ENCODE measurements around the gene LAMC1. TPM values are rescaled to one million over a fixed set of nuclear protein-coding genes. Genes with fewer than 3 reads are reported as not detected.

Gene LAMC1
- polyA plus RNA-seq, 3 donors: 286 to 314 (median 310) TPM

- no peak for DNase-seq (ENCODE audit: extremely low read depth in 1 of 11, low read depth in 9 of 11, low spot score in 4 of 11)
Observed at GRCh38 chr1:183155939-183156338, 132.7 kb downstream of the LAMC1 start.

DNA sequence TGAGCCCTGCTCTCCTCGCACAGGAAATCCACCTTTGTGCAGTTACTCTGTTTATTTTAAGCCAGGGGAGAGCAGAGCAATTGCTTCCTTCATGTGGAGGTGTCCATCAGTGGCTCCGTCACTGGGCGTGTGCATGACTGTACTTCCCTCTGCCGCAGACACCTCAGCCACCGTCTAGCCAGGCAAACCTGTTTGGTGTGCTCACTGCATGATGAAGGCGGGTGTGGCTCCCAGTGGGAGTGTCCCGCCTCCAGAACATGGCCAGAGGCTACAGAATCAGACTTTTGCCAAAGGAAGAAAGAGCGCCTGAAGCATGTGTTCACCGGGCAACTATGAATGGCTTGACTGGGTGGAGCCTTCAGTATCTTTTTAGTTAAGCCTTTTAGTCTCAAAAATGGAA lies 136.7 kb downstream of the LAMC1 start:
- DNase-seq (ENCODE audit: extremely low read depth in 1 of 11, low read depth in 9 of 11, low spot score in 4 of 11): peak in 3 of 11 donors; percentile 15 to 33 (median 33)

GRCh38 chr1:183161391-183161790 lies 138.2 kb downstream of the LAMC1 start:
- DNase-seq (ENCODE audit: extremely low read depth in 1 of 11, low read depth in 9 of 11, low spot score in 4 of 11): no peak

GRCh38 chr1:183163316-183163715 lies 140.1 kb downstream of the LAMC1 start:
- DNase-seq (ENCODE audit: extremely low read depth in 1 of 11, low read depth in 9 of 11, low spot score in 4 of 11): no peak

- DNase-seq (ENCODE audit: extremely low read depth in 1 of 11, low read depth in 9 of 11, low spot score in 4 of 11): no peak
Observed at GRCh38 chr1:183164340-183164739, 141.1 kb downstream of the LAMC1 start.

GRCh38 chr1:183164963-183165362 lies 141.7 kb downstream of the LAMC1 start:
- DNase-seq (ENCODE audit: extremely low read depth in 1 of 11, low read depth in 9 of 11, low spot score in 4 of 11): no peak

- DNase-seq (ENCODE audit: extremely low read depth in 1 of 11, low read depth in 9 of 11, low spot score in 4 of 11): no peak
Observed at GRCh38 chr1:183165456-183165855, 142.2 kb downstream of the LAMC1 start.

- no peak for DNase-seq (ENCODE audit: extremely low read depth in 1 of 11, low read depth in 9 of 11, low spot score in 4 of 11)
Observed at GRCh38 chr1:183166454-183166853, 143.2 kb downstream of the LAMC1 start.

DNA sequence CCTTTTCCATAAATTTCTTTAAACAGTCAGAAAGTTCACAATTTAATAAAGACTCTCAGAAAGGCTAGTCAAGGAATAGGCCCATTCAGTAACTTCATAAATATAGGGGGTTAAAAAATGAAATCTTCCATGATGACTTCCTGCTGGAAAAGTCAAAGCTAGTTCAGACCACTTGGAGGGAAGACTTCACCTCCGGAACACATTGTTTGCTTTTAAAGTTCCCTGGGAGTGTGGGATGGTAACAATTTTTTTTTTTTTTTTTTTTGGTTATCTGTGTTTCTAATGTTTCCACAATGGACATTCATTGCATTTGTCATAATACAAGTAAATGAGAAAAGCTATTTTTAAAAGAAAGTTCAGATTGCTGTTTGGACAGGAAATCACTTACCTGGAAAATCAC lies 144.5 kb downstream of the LAMC1 start:
- no peak for DNase-seq (ENCODE audit: extremely low read depth in 1 of 11, low read depth in 9 of 11, low spot score in 4 of 11)

DNA sequence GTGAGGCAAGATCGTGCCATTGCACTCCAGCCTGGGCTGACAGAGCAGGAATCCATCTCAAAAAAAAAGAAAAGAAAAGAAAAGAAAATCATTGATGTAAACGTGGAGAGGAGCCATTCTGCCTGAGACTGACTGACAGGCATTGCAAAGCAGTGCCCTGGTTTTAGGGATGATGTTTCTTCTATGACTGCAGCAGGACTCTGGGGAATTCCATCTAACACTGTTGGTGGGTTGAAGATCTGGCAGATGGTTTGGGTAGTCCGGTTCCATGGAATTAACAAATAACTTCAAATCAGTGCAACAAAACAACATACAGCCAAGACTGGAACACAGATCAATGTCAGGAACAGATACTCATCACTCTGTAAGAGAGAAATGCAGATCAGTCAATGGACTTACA lies 145.1 kb downstream of the LAMC1 start:
- no peak for DNase-seq (ENCODE audit: extremely low read depth in 1 of 11, low read depth in 9 of 11, low spot score in 4 of 11)

- no peak for DNase-seq (ENCODE audit: extremely low read depth in 1 of 11, low read depth in 9 of 11, low spot score in 4 of 11)
Observed at GRCh38 chr1:183173828-183174227, 150.6 kb downstream of the LAMC1 start.

DNA sequence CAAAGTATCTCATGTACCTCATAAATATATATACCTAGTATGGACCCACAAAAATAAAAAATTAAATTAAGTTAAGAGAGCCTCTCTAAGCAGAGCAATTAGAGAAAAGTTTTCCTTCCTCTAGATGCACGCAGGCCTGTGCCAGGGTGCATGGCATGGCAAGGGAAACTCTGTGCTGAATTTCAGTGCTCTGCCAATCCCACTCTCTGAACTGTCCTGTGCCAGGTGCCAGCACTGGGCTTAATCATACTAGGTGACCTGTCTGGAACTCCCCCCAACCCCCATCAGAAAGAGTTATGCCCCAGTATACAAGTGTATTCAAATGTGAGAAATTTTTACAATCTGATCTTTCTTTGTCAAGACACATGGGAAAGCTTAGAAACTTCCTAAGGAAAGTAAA lies 152.4 kb downstream of the LAMC1 start:
- DNase-seq (ENCODE audit: extremely low read depth in 1 of 11, low read depth in 9 of 11, low spot score in 4 of 11): no peak

DNA sequence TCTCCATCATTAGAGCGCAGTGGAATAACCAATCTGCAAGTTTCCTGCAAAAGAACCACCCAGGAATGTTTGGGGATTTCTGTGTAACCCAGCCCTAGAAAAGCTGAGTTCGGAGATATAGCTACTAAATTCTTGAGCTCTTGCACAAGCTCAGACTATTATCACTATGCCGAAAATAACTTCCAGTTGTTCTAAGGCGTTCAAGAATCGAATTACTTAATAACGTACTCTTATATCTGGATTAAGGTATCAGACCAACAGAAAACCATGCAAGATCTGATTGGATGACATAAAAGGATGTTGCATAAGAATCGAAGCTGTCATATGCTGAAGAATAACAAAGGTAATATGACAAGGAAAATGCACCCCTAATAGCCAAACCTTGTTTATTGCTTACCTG lies 155.3 kb downstream of the LAMC1 start:
- no peak for DNase-seq (ENCODE audit: extremely low read depth in 1 of 11, low read depth in 9 of 11, low spot score in 4 of 11)

- DNase-seq (ENCODE audit: extremely low read depth in 1 of 11, low read depth in 9 of 11, low spot score in 4 of 11): no peak
Observed at GRCh38 chr1:183179033-183179432, 155.8 kb downstream of the LAMC1 start.

GRCh38 chr1:183180218-183180617 lies 157.0 kb downstream of the LAMC1 start:
- DNase-seq (ENCODE audit: extremely low read depth in 1 of 11, low read depth in 9 of 11, low spot score in 4 of 11): peak in 5 of 11 donors; percentile 46 to 74 (median 52)

GRCh38 chr1:183180634-183181056 lies 157.4 kb downstream of the LAMC1 start:
- no peak for DNase-seq (ENCODE audit: extremely low read depth in 1 of 11, low read depth in 9 of 11, low spot score in 4 of 11)

DNA sequence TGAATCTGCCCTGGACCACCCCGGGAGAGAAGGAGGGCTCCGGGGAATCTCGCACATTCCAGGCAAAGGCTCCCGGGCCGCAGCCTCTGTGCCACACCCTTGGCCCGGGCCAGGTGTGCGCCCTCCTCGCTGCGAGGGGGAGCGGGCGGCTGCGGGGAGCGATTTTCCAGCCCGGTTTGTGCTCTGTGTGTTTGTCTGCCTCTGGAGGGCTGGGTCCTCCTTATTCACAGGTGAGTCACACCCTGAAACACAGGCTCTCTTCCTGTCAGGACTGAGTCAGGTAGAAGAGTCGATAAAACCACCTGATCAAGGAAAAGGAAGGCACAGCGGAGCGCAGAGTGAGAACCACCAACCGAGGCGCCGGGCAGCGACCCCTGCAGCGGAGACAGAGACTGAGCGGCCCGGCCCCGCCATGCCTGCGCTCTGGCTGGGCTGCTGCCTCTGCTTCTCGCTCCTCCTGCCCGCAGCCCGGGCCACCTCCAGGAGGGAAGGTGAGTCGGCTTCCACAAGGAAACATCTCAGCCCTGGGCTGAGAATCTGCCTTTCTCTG lies 162.8 kb downstream of the LAMC1 start, which contains the start of gene LAMC2:
Gene LAMC2, plus strand, starts transcription at position 324 of the 550 bp plus-strand sequence. Its CDS starts 89 bp downstream, at position 413.
- DNase-seq (ENCODE audit: extremely low read depth in 1 of 11, low read depth in 9 of 11, low spot score in 4 of 11): peak in 4 of 11 donors; percentile 38 to 54 (median 42)

DNA sequence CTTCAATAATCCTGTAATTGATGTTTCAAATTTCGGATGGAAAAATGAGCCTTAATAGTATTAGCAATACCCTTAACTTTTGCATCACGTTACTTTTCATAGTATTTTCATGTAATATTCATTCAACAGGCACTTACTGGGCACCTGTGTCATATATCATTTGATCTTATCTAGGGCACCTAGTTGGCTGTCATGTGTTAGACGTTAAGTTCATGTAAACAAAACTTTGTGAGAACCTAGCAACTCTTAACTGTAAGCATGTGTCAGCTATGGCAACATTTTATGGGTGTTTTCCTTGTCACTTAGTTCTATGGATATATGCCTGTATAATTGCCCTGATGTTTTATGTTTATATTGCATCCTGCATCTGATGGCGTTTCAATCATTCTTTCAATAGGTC lies 163.6 kb downstream of the LAMC1 start:
- no peak for DNase-seq (ENCODE audit: extremely low read depth in 1 of 11, low read depth in 9 of 11, low spot score in 4 of 11)

DNA sequence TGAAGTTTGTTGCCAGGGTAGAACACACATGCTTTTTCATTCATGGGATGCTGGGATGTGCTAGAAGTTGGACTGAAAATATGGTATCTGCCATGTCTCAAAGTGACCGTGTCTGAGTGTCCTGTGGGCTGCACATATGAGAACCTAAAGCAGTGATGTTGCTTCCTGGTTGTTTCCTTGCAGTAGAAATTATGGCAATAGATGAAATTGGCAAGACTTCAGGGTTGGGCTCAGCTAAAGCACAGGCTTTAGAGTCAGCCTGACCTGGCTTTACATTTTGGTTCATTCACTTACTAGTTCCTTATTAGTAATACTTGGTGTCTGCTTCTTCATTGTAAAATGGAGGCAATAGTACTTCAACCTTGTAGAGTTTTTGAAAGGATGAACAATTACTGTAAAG lies 165.0 kb downstream of the LAMC1 start:
- no peak for DNase-seq (ENCODE audit: extremely low read depth in 1 of 11, low read depth in 9 of 11, low spot score in 4 of 11)

DNA sequence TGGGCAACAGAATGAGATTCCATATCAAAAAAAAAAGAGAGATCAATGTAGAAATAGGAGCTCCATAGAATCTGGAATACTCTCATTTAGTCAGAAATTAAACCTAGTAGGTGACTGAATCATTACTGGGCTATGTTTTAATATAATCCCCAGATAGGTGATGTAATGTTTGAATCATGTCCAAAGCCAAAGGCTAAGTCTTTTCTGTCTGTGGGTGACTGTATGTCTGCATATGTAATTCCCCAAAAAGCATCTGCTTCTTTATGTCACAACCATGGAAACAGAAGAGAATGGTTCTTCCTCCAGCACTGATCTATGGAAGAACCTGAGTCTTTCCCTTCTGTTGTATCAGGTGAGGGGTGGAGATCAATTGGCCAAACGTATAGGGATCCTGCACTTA lies 168.6 kb downstream of the LAMC1 start:
- DNase-seq (ENCODE audit: extremely low read depth in 1 of 11, low read depth in 9 of 11, low spot score in 4 of 11): no peak

- DNase-seq (ENCODE audit: extremely low read depth in 1 of 11, low read depth in 9 of 11, low spot score in 4 of 11): no peak
Observed at GRCh38 chr1:183193963-183194525, 170.8 kb downstream of the LAMC1 start.
